ENCODE measurements around the gene MUC4.
A peak's percentile ranks its signal among the peaks of the same experiment; 100 is the strongest.

Gene MUC4

DNA sequence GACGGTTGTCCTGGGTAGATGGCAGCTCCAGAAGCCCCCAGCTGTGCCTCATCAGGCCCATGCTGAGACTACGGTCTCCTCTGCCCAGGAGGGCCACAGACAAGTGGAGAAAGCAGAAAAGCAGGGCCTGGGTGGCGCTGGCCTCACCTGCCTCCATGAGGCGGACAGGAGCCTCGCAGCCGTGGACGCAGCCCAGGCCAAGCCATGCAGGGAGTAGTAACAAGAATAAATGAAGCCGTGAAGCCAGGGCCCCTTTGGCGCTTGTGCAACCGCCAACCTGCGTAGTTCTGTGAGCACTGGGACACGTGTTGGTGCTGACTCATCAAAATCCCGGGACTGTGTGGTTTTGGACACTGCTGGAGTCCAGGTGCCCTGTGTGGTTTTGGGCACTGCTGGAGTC, 12.3 kb upstream of the MUC4 start:
- TF ChIP-seq RARB (CRISPR knock-in tag; IDR thresholded peaks at IDR 0.05) (no peak), ZNF8 (CRISPR knock-in tag; IDR thresholded peaks at IDR 0.05) (no peak), SNAI2 (CRISPR knock-in tag; IDR thresholded peaks at IDR 0.05) (no peak), ARNTL (CRISPR knock-in tag; IDR thresholded peaks at IDR 0.05; ENCODE audit: borderline replicate concordance, low read depth) (no peak), ZFP30 (CRISPR knock-in tag; IDR thresholded peaks at IDR 0.05) (no peak), OSR1 (CRISPR knock-in tag; IDR thresholded peaks at IDR 0.05) (no peak), CSDC2 (CRISPR knock-in tag; IDR thresholded peaks at IDR 0.05) (no peak), ESRRG (CRISPR knock-in tag; IDR thresholded peaks at IDR 0.05) (no peak), ZFP3 (CRISPR knock-in tag; IDR thresholded peaks at IDR 0.05) (no peak), GLIS3 (CRISPR knock-in tag; IDR thresholded peaks at IDR 0.05) (no peak), BACH2 (CRISPR knock-in tag; IDR thresholded peaks at IDR 0.05; ENCODE audit: borderline replicate concordance) (no peak), PPARA (CRISPR knock-in tag; IDR thresholded peaks at IDR 0.05; ENCODE audit: borderline replicate concordance) (no peak), TCF4 (CRISPR knock-in tag; IDR thresholded peaks at IDR 0.05; ENCODE audit: borderline replicate concordance) (no peak), ZNF70 (CRISPR knock-in tag; IDR thresholded peaks at IDR 0.05) (no peak), ISL1 (CRISPR knock-in tag; IDR thresholded peaks at IDR 0.05) (no peak)
- TF ChIP-seq, protein P1, sequence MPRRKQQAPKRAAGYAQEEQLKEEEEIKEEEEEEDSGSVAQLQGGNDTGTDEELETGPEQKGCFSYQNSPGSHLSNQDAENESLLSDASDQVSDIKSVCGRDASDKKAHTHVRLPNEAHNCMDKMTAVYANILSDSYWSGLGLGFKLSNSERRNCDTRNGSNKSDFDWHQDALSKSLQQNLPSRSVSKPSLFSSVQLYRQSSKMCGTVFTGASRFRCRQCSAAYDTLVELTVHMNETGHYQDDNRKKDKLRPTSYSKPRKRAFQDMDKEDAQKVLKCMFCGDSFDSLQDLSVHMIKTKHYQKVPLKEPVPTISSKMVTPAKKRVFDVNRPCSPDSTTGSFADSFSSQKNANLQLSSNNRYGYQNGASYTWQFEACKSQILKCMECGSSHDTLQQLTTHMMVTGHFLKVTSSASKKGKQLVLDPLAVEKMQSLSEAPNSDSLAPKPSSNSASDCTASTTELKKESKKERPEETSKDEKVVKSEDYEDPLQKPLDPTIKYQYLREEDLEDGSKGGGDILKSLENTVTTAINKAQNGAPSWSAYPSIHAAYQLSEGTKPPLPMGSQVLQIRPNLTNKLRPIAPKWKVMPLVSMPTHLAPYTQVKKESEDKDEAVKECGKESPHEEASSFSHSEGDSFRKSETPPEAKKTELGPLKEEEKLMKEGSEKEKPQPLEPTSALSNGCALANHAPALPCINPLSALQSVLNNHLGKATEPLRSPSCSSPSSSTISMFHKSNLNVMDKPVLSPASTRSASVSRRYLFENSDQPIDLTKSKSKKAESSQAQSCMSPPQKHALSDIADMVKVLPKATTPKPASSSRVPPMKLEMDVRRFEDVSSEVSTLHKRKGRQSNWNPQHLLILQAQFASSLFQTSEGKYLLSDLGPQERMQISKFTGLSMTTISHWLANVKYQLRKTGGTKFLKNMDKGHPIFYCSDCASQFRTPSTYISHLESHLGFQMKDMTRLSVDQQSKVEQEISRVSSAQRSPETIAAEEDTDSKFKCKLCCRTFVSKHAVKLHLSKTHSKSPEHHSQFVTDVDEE (CRISPR knock-in tag; IDR thresholded peaks at IDR 0.05), result no peak
- TF ChIP-seq, protein P2, sequence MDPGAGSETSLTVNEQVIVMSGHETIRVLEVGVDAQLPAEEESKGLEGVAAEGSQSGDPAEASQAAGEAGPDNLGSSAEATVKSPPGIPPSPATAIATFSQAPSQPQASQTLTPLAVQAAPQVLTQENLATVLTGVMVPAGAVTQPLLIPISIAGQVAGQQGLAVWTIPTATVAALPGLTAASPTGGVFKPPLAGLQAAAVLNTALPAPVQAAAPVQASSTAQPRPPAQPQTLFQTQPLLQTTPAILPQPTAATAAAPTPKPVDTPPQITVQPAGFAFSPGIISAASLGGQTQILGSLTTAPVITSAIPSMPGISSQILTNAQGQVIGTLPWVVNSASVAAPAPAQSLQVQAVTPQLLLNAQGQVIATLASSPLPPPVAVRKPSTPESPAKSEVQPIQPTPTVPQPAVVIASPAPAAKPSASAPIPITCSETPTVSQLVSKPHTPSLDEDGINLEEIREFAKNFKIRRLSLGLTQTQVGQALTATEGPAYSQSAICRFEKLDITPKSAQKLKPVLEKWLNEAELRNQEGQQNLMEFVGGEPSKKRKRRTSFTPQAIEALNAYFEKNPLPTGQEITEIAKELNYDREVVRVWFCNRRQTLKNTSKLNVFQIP (CRISPR knock-in tag; IDR thresholded peaks at IDR 0.05; ENCODE audit: borderline replicate concordance, low read depth), result no peak
- TF ChIP-seq, protein P3, sequence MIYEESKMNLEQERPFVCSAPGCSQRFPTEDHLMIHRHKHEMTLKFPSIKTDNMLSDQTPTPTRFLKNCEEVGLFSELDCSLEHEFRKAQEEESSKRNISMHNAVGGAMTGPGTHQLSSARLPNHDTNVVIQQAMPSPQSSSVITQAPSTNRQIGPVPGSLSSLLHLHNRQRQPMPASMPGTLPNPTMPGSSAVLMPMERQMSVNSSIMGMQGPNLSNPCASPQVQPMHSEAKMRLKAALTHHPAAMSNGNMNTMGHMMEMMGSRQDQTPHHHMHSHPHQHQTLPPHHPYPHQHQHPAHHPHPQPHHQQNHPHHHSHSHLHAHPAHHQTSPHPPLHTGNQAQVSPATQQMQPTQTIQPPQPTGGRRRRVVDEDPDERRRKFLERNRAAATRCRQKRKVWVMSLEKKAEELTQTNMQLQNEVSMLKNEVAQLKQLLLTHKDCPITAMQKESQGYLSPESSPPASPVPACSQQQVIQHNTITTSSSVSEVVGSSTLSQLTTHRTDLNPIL (CRISPR knock-in tag; IDR thresholded peaks at IDR 0.05; ENCODE audit: low read depth), result no peak
- TF ChIP-seq, protein P4, sequence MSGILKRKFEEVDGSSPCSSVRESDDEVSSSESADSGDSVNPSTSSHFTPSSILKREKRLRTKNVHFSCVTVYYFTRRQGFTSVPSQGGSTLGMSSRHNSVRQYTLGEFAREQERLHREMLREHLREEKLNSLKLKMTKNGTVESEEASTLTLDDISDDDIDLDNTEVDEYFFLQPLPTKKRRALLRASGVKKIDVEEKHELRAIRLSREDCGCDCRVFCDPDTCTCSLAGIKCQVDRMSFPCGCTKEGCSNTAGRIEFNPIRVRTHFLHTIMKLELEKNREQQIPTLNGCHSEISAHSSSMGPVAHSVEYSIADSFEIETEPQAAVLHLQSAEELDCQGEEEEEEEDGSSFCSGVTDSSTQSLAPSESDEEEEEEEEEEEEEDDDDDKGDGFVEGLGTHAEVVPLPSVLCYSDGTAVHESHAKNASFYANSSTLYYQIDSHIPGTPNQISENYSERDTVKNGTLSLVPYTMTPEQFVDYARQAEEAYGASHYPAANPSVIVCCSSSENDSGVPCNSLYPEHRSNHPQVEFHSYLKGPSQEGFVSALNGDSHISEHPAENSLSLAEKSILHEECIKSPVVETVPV (CRISPR knock-in tag; IDR thresholded peaks at IDR 0.05), result no peak

DNA sequence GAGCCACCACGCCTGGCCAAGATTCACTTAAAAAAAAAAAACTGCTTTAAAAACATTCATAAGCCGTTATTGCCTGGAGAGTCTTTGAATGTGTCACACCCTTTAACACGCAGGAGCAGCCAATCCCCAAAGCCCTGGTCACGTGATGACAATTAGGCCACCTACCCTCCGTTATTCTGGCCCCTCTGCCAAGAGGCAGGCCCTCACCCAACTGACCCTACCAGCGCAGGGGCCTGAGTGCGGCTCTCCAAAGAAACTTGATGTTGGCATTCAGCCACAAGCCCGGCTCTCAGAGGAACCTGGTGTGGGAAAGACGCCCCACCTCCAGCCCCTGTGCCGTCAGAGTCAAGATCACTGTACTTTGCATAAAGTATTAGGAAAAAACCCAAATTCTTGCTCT, 11.6 kb upstream of the MUC4 start:
- ATAC-seq, result no peak
- TF ChIP-seq, protein P3 (CRISPR knock-in tag; IDR thresholded peaks at IDR 0.05; ENCODE audit: low read depth), result no peak
- TF ChIP-seq TCF4 (CRISPR knock-in tag; IDR thresholded peaks at IDR 0.05; ENCODE audit: borderline replicate concordance), result no peak
- TF ChIP-seq ZFP3 (CRISPR knock-in tag; IDR thresholded peaks at IDR 0.05), result no peak
- TF ChIP-seq, protein P4 (CRISPR knock-in tag; IDR thresholded peaks at IDR 0.05), result no peak
- no peak for TF ChIP-seq SNAI2 (CRISPR knock-in tag; IDR thresholded peaks at IDR 0.05)
- TF ChIP-seq TOX (CRISPR knock-in tag; IDR thresholded peaks at IDR 0.05; ENCODE audit: borderline replicate concordance), result no peak
- no peak for TF ChIP-seq ZC3H10 (CRISPR knock-in tag; IDR thresholded peaks at IDR 0.05)
- TF ChIP-seq OSR1 (CRISPR knock-in tag; IDR thresholded peaks at IDR 0.05), result no peak
- TF ChIP-seq, protein P5, sequence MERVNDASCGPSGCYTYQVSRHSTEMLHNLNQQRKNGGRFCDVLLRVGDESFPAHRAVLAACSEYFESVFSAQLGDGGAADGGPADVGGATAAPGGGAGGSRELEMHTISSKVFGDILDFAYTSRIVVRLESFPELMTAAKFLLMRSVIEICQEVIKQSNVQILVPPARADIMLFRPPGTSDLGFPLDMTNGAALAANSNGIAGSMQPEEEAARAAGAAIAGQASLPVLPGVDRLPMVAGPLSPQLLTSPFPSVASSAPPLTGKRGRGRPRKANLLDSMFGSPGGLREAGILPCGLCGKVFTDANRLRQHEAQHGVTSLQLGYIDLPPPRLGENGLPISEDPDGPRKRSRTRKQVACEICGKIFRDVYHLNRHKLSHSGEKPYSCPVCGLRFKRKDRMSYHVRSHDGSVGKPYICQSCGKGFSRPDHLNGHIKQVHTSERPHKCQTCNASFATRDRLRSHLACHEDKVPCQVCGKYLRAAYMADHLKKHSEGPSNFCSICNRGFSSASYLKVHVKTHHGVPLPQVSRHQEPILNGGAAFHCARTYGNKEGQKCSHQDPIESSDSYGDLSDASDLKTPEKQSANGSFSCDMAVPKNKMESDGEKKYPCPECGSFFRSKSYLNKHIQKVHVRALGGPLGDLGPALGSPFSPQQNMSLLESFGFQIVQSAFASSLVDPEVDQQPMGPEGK (CRISPR knock-in tag; IDR thresholded peaks at IDR 0.05; ENCODE audit: borderline replicate concordance), result no peak
- TF ChIP-seq, protein P1 (CRISPR knock-in tag; IDR thresholded peaks at IDR 0.05), result no peak
- no peak for TF ChIP-seq CSDC2 (CRISPR knock-in tag; IDR thresholded peaks at IDR 0.05)
- TF ChIP-seq GLIS3 (CRISPR knock-in tag; IDR thresholded peaks at IDR 0.05), result no peak
- no peak for TF ChIP-seq ZNF70 (CRISPR knock-in tag; IDR thresholded peaks at IDR 0.05)
- no peak for TF ChIP-seq ZFP30 (CRISPR knock-in tag; IDR thresholded peaks at IDR 0.05)
- TF ChIP-seq ESRRG (CRISPR knock-in tag; IDR thresholded peaks at IDR 0.05), result no peak
- TF ChIP-seq ARNTL (CRISPR knock-in tag; IDR thresholded peaks at IDR 0.05; ENCODE audit: borderline replicate concordance, low read depth), result no peak
- no peak for TF ChIP-seq BACH2 (CRISPR knock-in tag; IDR thresholded peaks at IDR 0.05; ENCODE audit: borderline replicate concordance)
- no peak for TF ChIP-seq RARB (CRISPR knock-in tag; IDR thresholded peaks at IDR 0.05)
- no peak for TF ChIP-seq ZNF565 (CRISPR knock-in tag; conservative IDR thresholded peaks at IDR 0.05; ENCODE audit: low read depth)

More for the DNA sequence above, 12.3 kb upstream of the MUC4 start:
- ATAC-seq, result 0 out of 3 replicates have a peak, but pooled peaks have one; percentile 22
